Fibroblast of villous mesenchyme (primary cell): Measurements from ENCODE around the gene C3orf38. TPM values are rescaled to one million over a fixed set of nuclear protein-coding genes. Genes with fewer than 3 reads are reported as not detected.
"Not testable (repeated sequence)": the region's sequence is repeated elsewhere in the genome, so short reads cannot be mapped to it uniquely, and the experiment has no call there.

ENCODE experiments used
- DNase-seq: peaks from one replicate; pipeline ENCODE4 v3.0.0-alpha.2; 2010; ENCODE audit warnings: low read depth
- H3K4me3 ChIP-seq: 2 replicates; pipeline ENCODE4 v1.5.1; 2011; ENCODE audit warnings: low read depth, mild to moderate bottlenecking, low read length
- total RNA-seq: library from RNA; depleted of rRNA; stranded (reverse); fragments of >200 nt; gene quantifications from 2 replicates; pipeline ENCODE4 v1.2.3, GENCODE V29; 2012
- TF ChIP-seq, protein P1 (sequence below): IDR thresholded peaks from 2 replicates; pipeline ENCODE4 v1.5.1; 2012; ENCODE audit warnings: low read depth, mild to moderate bottlenecking, low read length; ENCODE audit not compliant: insufficient read depth

C3orf38 gene
- total RNA-seq, 1 donor, result 33.2 TPM

GRCh38 chr3:88151358-88151757 lies 1.6 kb downstream of the C3orf38 start:
- TF ChIP-seq, protein P1, sequence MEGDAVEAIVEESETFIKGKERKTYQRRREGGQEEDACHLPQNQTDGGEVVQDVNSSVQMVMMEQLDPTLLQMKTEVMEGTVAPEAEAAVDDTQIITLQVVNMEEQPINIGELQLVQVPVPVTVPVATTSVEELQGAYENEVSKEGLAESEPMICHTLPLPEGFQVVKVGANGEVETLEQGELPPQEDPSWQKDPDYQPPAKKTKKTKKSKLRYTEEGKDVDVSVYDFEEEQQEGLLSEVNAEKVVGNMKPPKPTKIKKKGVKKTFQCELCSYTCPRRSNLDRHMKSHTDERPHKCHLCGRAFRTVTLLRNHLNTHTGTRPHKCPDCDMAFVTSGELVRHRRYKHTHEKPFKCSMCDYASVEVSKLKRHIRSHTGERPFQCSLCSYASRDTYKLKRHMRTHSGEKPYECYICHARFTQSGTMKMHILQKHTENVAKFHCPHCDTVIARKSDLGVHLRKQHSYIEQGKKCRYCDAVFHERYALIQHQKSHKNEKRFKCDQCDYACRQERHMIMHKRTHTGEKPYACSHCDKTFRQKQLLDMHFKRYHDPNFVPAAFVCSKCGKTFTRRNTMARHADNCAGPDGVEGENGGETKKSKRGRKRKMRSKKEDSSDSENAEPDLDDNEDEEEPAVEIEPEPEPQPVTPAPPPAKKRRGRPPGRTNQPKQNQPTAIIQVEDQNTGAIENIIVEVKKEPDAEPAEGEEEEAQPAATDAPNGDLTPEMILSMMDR, result no peak
- peak overlapping the region; percentile 91 for H3K4me3 ChIP-seq
- no peak for DNase-seq

GRCh38 chr3:88152841-88153240 lies 3.1 kb downstream of the C3orf38 start:
- TF ChIP-seq, protein P1, result no peak
- H3K4me3 ChIP-seq, result no peak overlapping the region
- DNase-seq, result no peak

DNA sequence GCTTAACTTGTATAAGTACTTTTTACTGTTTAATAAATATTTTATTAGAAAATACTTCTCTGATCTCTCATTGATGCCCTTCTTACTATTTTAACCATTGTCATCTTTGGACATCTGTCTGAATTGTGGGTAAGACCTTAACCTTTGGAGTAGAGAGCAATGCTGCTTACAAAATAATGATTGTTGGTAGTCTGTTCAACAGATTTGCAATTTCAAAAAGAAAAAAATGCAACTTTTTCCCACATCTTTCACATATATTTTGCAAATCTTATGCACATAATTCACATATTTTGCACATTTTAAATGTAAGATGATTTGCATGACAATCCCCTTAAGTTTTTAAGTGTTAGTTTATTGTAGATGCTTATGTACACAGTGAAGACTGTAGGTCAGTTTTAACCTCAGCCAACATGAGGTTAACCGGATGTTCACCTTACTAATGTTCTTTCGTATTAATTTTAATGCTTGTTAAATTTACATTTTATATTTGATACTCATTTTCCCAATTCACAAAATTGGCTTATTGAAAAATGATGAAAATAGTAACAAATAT lies 16.7 kb downstream of the C3orf38 start:
- no peak overlapping the region for H3K4me3 ChIP-seq
- DNase-seq, result no peak
- TF ChIP-seq, protein P1, result no peak

- no peak overlapping the region for H3K4me3 ChIP-seq
- no peak for DNase-seq
- TF ChIP-seq, protein P1, result no peak
Measured at GRCh38 chr3:88167173-88167572, 17.4 kb downstream of the C3orf38 start.

- no peak overlapping the region for H3K4me3 ChIP-seq
- no peak for DNase-seq
- TF ChIP-seq, protein P1, result no peak
Measured at GRCh38 chr3:88167704-88168103, 17.9 kb downstream of the C3orf38 start.

GRCh38 chr3:88168171-88168570 lies 18.4 kb downstream of the C3orf38 start:
- TF ChIP-seq, protein P1, result no peak
- no peak overlapping the region for H3K4me3 ChIP-seq
- DNase-seq, result no peak

- TF ChIP-seq, protein P1, result peak; percentile 56
- no peak overlapping the region for H3K4me3 ChIP-seq
- DNase-seq, result peak; percentile 57
Measured at GRCh38 chr3:88180398-88180999, 30.7 kb downstream of the C3orf38 start.

GRCh38 chr3:88182165-88182918 lies 32.6 kb downstream of the C3orf38 start:
- H3K4me3 ChIP-seq, DNase-seq: not testable (repeated sequence)
